ENCODE measurements around the gene KNDC1. TPM values are rescaled to one million over a fixed set of nuclear protein-coding genes. Genes with fewer than 3 reads are reported as not detected.
A peak's percentile ranks its signal among the peaks of the same experiment; 100 is the strongest.

KNDC1 gene
- polyA plus RNA-seq, 6 donors from 2014 or later, result 0.04 to 0.08 (median 0.08) TPM; not detected in 3

- ATAC-seq (ENCODE audit: low read depth in 2 of 2), result no peak
- Mint-ChIP-seq H3K36me3 (no peaks in the 10 kb centered on the region), H3K27me3 (peaks cover 0 to 8% (median 4%) of the 10 kb centered on the region in 3 donors), H3K9me3 (peaks cover 0 to 4% (median 0%) of the 10 kb centered on the region in 7 donors), H3K4me3 (peak overlapping the region in 1 of 8 donors; percentile 23), H3K4me1 (peaks cover 0 to 2% (median 0%) of the 10 kb centered on the region in 3 donors), H3K27ac (peak overlapping the region in 1 of 6 donors; percentile 85)
- DNase-seq, result no peak
Measured at GRCh38 chr10:133184591-133185244, 24.7 kb downstream of the KNDC1 start.

- peaks cover 0 to 4% (median 0%) of the 10 kb centered on the region in 7 donors for H3K9me3 Mint-ChIP-seq
- H3K27ac Mint-ChIP-seq, result no peak overlapping the region
- H3K4me1 Mint-ChIP-seq, result peaks cover 0 to 2% (median 0%) of the 10 kb centered on the region in 3 donors
- no peaks in the 10 kb centered on the region for H3K36me3 Mint-ChIP-seq
- H3K27me3 Mint-ChIP-seq, result peaks cover 0 to 10% (median 4%) of the 10 kb centered on the region in 3 donors
- no peak overlapping the region for H3K4me3 Mint-ChIP-seq
- DNase-seq (no peak), ATAC-seq (ENCODE audit: low read depth in 2 of 2) (no peak)
Measured at GRCh38 chr10:133185421-133185820, 25.4 kb downstream of the KNDC1 start.

GRCh38 chr10:133185916-133186315 lies 25.9 kb downstream of the KNDC1 start:
- Mint-ChIP-seq H3K4me1 (peaks cover 0 to 2% (median 0%) of the 10 kb centered on the region in 3 donors), H3K27me3 (peaks cover 0 to 13% (median 4%) of the 10 kb centered on the region in 3 donors), H3K9me3 (peaks cover 0 to 4% (median 0%) of the 10 kb centered on the region in 7 donors), H3K4me3 (no peak overlapping the region), H3K36me3 (no peaks in the 10 kb centered on the region), H3K27ac (no peak overlapping the region)
- DNase-seq, result no peak
- ATAC-seq (ENCODE audit: low read depth in 2 of 2), result no peak

GRCh38 chr10:133186416-133187090 lies 26.5 kb downstream of the KNDC1 start:
- H3K27ac Mint-ChIP-seq, result no peak overlapping the region
- H3K4me3 Mint-ChIP-seq, result no peak overlapping the region
- H3K9me3 Mint-ChIP-seq, result peaks cover 0 to 4% (median 0%) of the 10 kb centered on the region in 7 donors
- ATAC-seq (ENCODE audit: low read depth in 2 of 2) (no peak), DNase-seq (no peak)
- no peaks in the 10 kb centered on the region for H3K36me3 Mint-ChIP-seq
- H3K4me1 Mint-ChIP-seq, result peaks cover 0 to 2% (median 0%) of the 10 kb centered on the region in 3 donors
- peaks cover 0 to 8% (median 4%) of the 10 kb centered on the region in 3 donors for H3K27me3 Mint-ChIP-seq

- no peak overlapping the region for H3K4me3 Mint-ChIP-seq
- peaks cover 0 to 9% (median 3%) of the 10 kb centered on the region in 7 donors for H3K9me3 Mint-ChIP-seq
- DNase-seq (no peak), ATAC-seq (ENCODE audit: low read depth in 2 of 2) (no peak)
- H3K27me3 Mint-ChIP-seq, result peaks cover 0 to 5% (median 4%) of the 10 kb centered on the region in 3 donors
- no peak overlapping the region for H3K27ac Mint-ChIP-seq
- H3K36me3 Mint-ChIP-seq, result no peaks in the 10 kb centered on the region
- H3K4me1 Mint-ChIP-seq, result peaks cover 0 to 2% (median 0%) of the 10 kb centered on the region in 3 donors
Measured at GRCh38 chr10:133187091-133187905, 27.3 kb downstream of the KNDC1 start.

DNA sequence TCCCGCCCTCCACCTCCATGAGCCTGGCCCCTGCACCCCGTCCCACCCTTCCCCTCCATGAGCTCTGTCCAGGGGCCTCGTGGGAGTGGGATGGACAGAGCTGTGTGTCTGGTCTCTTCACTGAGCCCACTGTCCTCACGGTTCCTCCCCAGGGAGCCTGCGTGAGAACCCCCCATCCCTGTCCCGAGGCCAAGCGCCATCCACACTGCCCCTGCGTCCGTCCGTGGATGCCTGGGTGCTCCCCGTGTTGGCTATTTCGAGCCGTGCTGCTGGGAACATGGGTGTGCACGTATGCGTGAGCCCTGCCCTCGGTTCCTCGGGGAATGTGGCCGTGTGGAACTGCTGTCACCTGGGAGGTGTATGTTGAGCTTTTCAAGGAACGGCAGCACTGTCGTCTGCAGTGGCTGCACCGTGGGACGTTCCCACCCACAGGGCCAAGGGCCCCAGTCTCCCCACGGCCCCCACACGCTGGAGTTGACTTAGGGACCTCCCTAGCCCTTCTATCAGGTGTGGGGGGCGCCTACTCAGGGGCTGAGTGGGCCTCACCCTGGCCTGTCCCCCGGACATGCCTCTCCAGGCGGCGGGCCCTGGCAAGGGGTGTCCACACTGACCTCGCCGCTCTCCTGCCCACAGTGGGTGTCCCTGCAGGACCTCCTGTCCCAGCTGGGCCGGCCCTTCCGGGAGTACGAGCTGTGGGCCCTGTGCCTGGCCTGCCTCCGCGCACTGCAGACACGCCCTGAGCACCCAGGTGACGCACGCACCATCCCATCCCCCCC lies 28.1 kb downstream of the KNDC1 start:
- ATAC-seq (ENCODE audit: low read depth in 2 of 2) (no peak), DNase-seq (no peak)
- Mint-ChIP-seq H3K4me3 (no peak overlapping the region), H3K4me1 (peaks cover 0 to 2% (median 0%) of the 10 kb centered on the region in 3 donors), H3K9me3 (peaks cover 0 to 10% (median 4%) of the 10 kb centered on the region in 7 donors), H3K27ac (no peak overlapping the region), H3K27me3 (peaks cover 0 to 5% (median 4%) of the 10 kb centered on the region in 3 donors), H3K36me3 (no peaks in the 10 kb centered on the region)

DNA sequence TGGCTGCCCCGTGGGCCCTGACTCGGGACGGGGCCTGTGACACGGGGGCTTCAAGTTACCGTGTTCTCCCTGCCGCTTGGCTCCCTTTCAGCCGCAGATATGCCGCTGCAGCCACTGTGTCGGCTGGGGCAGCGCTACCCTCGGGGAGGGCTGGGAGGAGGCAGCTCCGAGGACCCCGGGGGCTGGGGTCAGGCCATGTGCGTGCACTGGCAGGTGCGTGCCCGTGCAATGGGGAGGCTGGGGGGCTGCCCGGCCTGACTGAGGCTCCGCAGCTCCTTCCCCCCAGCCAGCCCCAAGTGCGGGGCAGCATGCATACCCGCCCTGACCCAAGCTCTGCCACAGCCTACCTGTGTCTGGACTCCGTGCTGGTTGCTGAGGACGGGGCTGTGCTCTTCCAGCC lies 29.2 kb downstream of the KNDC1 start:
- Mint-ChIP-seq H3K4me3 (no peak overlapping the region), H3K9me3 (peaks cover 5 to 20% (median 11%) of the 10 kb centered on the region in 7 donors), H3K36me3 (no peaks in the 10 kb centered on the region), H3K27me3 (peaks cover 0 to 6% (median 5%) of the 10 kb centered on the region in 3 donors), H3K4me1 (peaks cover 0 to 2% (median 0%) of the 10 kb centered on the region in 3 donors), H3K27ac (no peak overlapping the region)
- no peak for ATAC-seq (ENCODE audit: low read depth in 2 of 2)
- DNase-seq, result no peak

GRCh38 chr10:133189726-133190125 lies 29.7 kb downstream of the KNDC1 start:
- H3K4me3 Mint-ChIP-seq, result no peak overlapping the region
- no peaks in the 10 kb centered on the region for H3K4me1 Mint-ChIP-seq
- no peak overlapping the region for H3K27ac Mint-ChIP-seq
- ATAC-seq (ENCODE audit: low read depth in 2 of 2) (no peak), DNase-seq (no peak)
- H3K27me3 Mint-ChIP-seq, result peaks cover 0 to 9% (median 6%) of the 10 kb centered on the region in 3 donors
- H3K9me3 Mint-ChIP-seq, result peaks cover 5 to 25% (median 10%) of the 10 kb centered on the region in 7 donors
- H3K36me3 Mint-ChIP-seq, result peaks cover 0 to 4% of the 10 kb centered on the region in 2 donors

- Mint-ChIP-seq H3K4me1 (no peaks in the 10 kb centered on the region), H3K4me3 (no peak overlapping the region), H3K36me3 (peaks cover 0 to 5% of the 10 kb centered on the region in 2 donors), H3K27ac (no peak overlapping the region), H3K9me3 (peaks cover 5 to 27% (median 10%) of the 10 kb centered on the region in 7 donors), H3K27me3 (peaks cover 0 to 14% (median 6%) of the 10 kb centered on the region in 3 donors)
- ATAC-seq (ENCODE audit: low read depth in 2 of 2) (no peak), DNase-seq (no peak)
Measured at GRCh38 chr10:133190225-133190624, 30.2 kb downstream of the KNDC1 start.

DNA sequence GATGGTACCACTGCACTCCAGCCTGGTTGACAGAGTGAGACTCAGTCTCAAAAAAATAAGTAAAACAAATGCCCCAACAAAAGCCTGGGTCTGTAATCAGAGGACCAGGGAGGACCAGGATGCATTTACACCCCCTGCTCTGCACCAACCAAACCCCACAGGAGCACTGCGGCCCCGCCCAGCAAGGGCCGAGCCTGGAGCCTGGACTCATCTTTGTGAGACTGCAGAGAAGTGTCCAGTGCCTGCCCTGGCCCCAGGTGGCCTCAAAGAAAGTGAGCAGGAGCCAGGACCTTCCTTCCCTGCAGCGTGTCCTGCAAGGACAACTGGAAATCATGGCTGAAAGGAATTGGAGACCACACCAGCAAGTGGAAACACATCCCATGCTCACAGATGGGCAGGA lies 31.6 kb downstream of the KNDC1 start:
- Mint-ChIP-seq H3K27me3 (peaks cover 0 to 19% (median 6%) of the 10 kb centered on the region in 3 donors), H3K27ac (no peak overlapping the region), H3K9me3 (peaks cover 5 to 27% (median 10%) of the 10 kb centered on the region in 7 donors), H3K4me1 (peaks cover 0 to 4% (median 0%) of the 10 kb centered on the region in 3 donors), H3K36me3 (peaks cover 0 to 5% of the 10 kb centered on the region in 2 donors), H3K4me3 (no peak overlapping the region)
- DNase-seq, result no peak
- ATAC-seq (ENCODE audit: low read depth in 2 of 2), result no peak

DNA sequence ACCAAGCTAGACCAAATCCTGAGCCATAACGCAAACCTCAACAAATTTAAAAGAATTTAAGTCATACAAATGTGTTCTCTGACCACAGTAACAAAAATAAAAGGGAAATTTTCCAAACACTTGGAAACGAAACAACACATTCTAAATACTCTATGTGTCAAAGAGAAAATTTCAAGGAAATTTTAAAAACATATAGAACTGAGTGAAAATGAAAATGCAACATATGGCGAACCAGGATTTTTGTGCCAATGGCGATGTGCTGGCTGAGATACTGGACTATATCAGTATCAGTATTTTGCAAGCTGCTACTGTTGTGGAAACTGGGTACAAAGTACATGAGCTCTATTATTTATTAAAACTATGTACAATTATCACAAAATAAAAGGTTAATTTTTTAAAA lies 34.1 kb downstream of the KNDC1 start:
- H3K9me3 Mint-ChIP-seq, result peaks cover 5 to 27% (median 10%) of the 10 kb centered on the region in 7 donors
- peaks cover 0 to 5% of the 10 kb centered on the region in 2 donors for H3K36me3 Mint-ChIP-seq
- peaks cover 0 to 4% (median 0%) of the 10 kb centered on the region in 3 donors for H3K4me1 Mint-ChIP-seq
- ATAC-seq (ENCODE audit: low read depth in 2 of 2) (no peak), DNase-seq (no peak)
- no peak overlapping the region for H3K4me3 Mint-ChIP-seq
- H3K27me3 Mint-ChIP-seq, result peaks cover 0 to 19% (median 6%) of the 10 kb centered on the region in 3 donors
- no peak overlapping the region for H3K27ac Mint-ChIP-seq

- peaks cover 0 to 4% (median 0%) of the 10 kb centered on the region in 3 donors for H3K4me1 Mint-ChIP-seq
- H3K9me3 Mint-ChIP-seq, result peaks cover 5 to 27% (median 10%) of the 10 kb centered on the region in 7 donors
- H3K27me3 Mint-ChIP-seq, result peaks cover 0 to 19% (median 6%) of the 10 kb centered on the region in 3 donors
- DNase-seq (no peak), ATAC-seq (ENCODE audit: low read depth in 2 of 2) (no peak)
- H3K27ac Mint-ChIP-seq, result peak overlapping the region in 1 of 6 donors; percentile 76
- H3K4me3 Mint-ChIP-seq, result no peak overlapping the region
- H3K36me3 Mint-ChIP-seq, result peaks cover 0 to 5% of the 10 kb centered on the region in 2 donors
Measured at GRCh38 chr10:133195096-133195495, 35.1 kb downstream of the KNDC1 start.

Data from naive B cell (primary cell).